Activated naive CD8-positive, alpha-beta T cell treated with anti-CD3 and anti-CD28 coated beads for 36 hours (primary cell): Measurements from ENCODE around the gene FHIT. TPM values are rescaled to one million over a fixed set of nuclear protein-coding genes. Genes with fewer than 3 reads are reported as not detected.
"Not testable (repeated sequence)": the region's sequence is repeated elsewhere in the genome, so short reads cannot be mapped to it uniquely, and the experiment has no call there.

Experiments used
- DNase-seq: peaks from one replicate; pipeline ENCODE4 v3.0.0; 2021
- H3K27ac Mint-ChIP-seq: one replicate; pipeline ENCODE4 v1.8.0; 2022; ENCODE audit warnings: mild to moderate bottlenecking, moderate library complexity, mixed read lengths
- H3K27me3 Mint-ChIP-seq: one replicate; pipeline ENCODE4 v1.8.0; 2022; ENCODE audit warnings: mild to moderate bottlenecking, mixed read lengths
- H3K36me3 Mint-ChIP-seq: one replicate; pipeline ENCODE4 v1.8.0; 2021; ENCODE audit warnings: mild to moderate bottlenecking, mixed read lengths
- H3K4me1 Mint-ChIP-seq: one replicate; pipeline ENCODE4 v1.8.0; 2021; ENCODE audit warnings: mixed read lengths
- H3K4me3 Mint-ChIP-seq: one replicate; pipeline ENCODE4 v1.8.0; 2022; ENCODE audit warnings: mild to moderate bottlenecking, moderate library complexity, mixed read lengths
- H3K9me3 Mint-ChIP-seq: one replicate; pipeline ENCODE4 v1.8.0; 2022; ENCODE audit warnings: mixed read lengths
- total RNA-seq, 2 experiments: library from RNA; stranded (reverse); gene quantifications; one replicate each; pipeline ENCODE4 v1.2.3, GENCODE V29; 2021

FHIT gene
- total RNA-seq, 2 experiments from 2014 or later, result 8.6 to 9.0 TPM

DNA sequence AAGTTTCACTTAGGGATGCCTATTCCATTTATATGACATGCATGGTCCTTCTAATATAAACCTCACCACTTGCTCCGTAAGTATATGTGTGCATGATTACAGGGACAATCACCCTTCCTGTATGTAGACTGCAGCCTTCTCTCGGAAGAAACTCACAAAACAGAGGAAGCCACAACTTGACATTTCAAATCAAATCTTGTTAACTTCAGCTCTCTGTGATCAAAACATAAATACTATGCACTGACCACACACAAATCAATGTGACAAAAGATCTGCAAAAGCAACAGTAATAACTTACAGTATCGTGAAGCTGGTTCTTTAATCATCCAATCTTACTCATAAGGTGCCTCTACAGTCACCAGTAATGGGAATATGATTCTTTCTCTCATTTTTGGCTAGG is 50.2 kb downstream of the FHIT start:
- peaks cover 4% of the 10 kb centered on the region for H3K4me1 Mint-ChIP-seq
- H3K27ac Mint-ChIP-seq, result no peak overlapping the region
- peaks cover 1% of the 10 kb centered on the region for H3K9me3 Mint-ChIP-seq
- H3K4me3 Mint-ChIP-seq, result no peak overlapping the region
- no peaks in the 10 kb centered on the region for H3K27me3 Mint-ChIP-seq
- DNase-seq, result no peak
- H3K36me3 Mint-ChIP-seq, result peaks cover 4% of the 10 kb centered on the region

DNA sequence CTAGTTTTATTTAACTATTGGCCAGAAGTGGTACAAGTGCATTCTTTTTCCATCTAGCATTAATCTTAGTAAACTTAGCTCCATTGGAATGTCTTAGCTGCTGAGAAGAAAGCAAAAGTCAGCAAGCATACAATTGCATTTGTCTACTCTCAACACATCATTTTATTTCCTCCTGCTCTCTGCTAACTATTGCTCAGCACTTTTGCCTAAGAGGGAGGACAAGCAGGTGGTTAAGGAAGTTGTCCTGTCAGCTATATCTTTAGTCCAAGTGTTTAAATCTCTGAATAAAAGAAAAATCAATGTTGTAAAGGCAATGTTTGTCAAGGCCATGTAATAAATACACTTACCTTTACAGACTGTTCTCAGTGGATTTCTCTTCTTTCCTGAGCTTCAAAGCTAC is 51.0 kb downstream of the FHIT start:
- Mint-ChIP-seq H3K27ac (no peak overlapping the region), H3K4me3 (no peak overlapping the region), H3K4me1 (peaks cover 5% of the 10 kb centered on the region), H3K9me3 (peaks cover 1% of the 10 kb centered on the region), H3K36me3 (peaks cover 5% of the 10 kb centered on the region), H3K27me3 (no peaks in the 10 kb centered on the region)
- no peak for DNase-seq

DNA sequence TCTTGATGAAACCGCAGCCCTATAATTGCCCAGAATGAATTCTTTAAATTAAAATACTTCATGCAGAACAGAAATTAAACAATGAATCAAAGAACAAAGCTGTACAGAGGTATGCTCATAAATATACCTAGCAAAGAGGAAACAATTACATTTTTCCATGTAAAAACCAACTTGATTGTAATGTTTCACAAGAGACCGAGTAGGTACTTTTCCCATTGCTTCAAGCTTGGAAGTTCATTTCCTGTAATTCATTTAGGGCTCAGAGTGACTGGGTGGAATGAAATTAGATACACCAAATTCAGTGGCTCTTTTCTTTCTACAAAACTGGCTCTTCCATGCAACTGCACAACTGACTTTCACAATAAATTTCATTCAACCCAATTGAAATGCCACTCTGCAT is 51.4 kb downstream of the FHIT start:
- Mint-ChIP-seq H3K9me3 (peaks cover 1% of the 10 kb centered on the region), H3K4me3 (no peak overlapping the region), H3K4me1 (peaks cover 9% of the 10 kb centered on the region), H3K36me3 (peaks cover 6% of the 10 kb centered on the region), H3K27me3 (no peaks in the 10 kb centered on the region), H3K27ac (no peak overlapping the region)
- DNase-seq, result no peak

DNA sequence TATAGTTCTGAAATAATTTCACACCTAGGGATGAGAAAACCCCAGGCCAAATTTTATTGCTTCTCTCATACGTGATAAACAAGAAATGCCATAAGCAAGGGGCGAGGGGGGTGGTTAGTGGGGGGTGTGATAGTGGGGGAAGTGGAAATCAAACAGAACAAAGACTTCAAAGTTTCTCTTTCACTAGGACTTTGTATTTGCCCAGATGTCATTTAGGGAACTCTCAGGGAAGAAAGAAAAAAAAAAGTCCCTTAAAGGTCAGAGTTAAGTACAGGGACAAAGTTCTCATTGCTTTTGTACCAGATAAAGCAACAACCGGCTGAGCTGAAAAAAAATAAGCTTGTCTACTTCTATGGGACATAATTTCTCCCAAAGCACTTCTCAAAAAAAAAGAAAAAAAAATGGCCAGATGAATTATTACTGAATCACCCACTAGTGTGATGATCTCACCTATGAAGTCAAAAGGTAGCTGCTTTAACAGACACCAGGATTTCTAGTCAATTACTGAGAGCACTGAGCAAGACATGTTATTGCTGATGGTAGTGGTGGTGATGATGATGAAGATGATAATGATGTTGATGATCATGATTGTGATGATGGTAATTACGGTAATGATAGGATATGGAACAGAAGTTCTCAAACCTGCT is 56.2 kb downstream of the FHIT start:
- H3K36me3 Mint-ChIP-seq, result peaks cover 11% of the 10 kb centered on the region
- no peak for DNase-seq
- no peak overlapping the region for H3K27ac Mint-ChIP-seq
- peaks cover 5% of the 10 kb centered on the region for H3K4me1 Mint-ChIP-seq
- no peaks in the 10 kb centered on the region for H3K27me3 Mint-ChIP-seq
- H3K4me3 Mint-ChIP-seq, result no peak overlapping the region
- H3K9me3 Mint-ChIP-seq, result no peaks in the 10 kb centered on the region

DNA sequence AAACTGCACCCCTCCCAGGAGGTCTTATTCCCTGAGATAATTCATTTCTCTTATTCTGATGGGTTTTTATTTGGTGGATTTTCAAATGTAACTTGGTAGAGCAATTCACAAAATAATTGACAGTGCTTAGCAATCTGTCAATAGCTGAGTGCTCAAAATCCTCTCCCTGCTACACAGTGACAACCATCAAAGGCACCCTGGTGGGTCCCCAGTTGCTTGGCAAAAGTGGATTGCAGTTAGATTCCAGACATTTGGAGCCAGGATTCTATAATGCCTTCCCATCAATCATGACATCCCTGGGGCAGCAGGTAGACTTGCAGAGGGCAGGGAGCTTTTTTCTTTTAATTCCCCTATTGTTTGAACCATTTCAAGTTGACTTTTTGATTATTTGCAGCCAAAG is 59.0 kb downstream of the FHIT start:
- H3K4me3 Mint-ChIP-seq, result no peak overlapping the region
- H3K27ac Mint-ChIP-seq, result no peak overlapping the region
- no peak for DNase-seq
- peaks cover 2% of the 10 kb centered on the region for H3K9me3 Mint-ChIP-seq
- H3K27me3 Mint-ChIP-seq, result no peaks in the 10 kb centered on the region
- peaks cover 5% of the 10 kb centered on the region for H3K4me1 Mint-ChIP-seq
- peaks cover 12% of the 10 kb centered on the region for H3K36me3 Mint-ChIP-seq

DNA sequence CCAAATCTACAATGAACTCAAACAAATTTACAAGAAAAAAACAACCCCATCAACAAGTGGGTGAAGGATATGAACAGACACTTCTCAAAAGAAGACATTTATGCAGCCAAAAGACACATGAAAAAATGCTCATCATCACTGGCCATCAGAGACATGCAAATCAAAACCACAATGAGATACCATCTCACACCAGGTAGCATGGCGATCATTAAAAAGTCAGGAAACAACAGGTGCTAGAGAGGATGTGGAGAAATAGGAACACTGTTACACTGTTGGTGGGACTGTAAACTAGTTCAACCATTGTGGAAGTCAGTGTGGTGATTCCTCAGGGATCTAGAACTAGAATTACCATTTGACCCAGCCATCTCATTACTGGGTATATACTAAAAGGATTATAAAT is 61.0 kb downstream of the FHIT start:
- not testable (repeated sequence) for DNase-seq, H3K4me1 Mint-ChIP-seq, H3K9me3 Mint-ChIP-seq, H3K4me3 Mint-ChIP-seq, H3K27me3 Mint-ChIP-seq, H3K27ac Mint-ChIP-seq
- peaks cover 10% of the 10 kb centered on the region for H3K36me3 Mint-ChIP-seq

DNA sequence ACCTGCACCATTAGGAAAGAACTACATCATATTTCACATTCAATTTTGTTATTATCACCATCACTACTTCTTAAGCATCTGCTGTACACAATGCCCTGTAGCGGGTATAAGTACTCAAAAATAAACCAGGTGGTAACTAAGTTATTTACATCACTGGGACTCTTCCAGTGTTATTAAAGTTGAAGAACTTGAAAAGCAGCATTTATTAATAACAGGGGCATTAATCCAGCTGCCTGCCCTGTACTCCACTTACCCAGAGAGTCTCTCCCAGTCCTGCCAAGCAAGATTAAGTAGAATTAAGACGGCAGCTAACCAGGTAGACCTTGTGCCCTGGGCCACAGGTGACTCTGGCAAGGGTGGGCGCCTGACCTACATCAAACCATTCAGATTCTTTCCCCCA is 65.2 kb downstream of the FHIT start:
- no peak overlapping the region for H3K4me3 Mint-ChIP-seq
- H3K9me3 Mint-ChIP-seq, result peaks cover 2% of the 10 kb centered on the region
- no peak for DNase-seq
- peaks cover 5% of the 10 kb centered on the region for H3K36me3 Mint-ChIP-seq
- H3K27ac Mint-ChIP-seq, result no peak overlapping the region
- peaks cover 22% of the 10 kb centered on the region for H3K4me1 Mint-ChIP-seq
- no peaks in the 10 kb centered on the region for H3K27me3 Mint-ChIP-seq

DNA sequence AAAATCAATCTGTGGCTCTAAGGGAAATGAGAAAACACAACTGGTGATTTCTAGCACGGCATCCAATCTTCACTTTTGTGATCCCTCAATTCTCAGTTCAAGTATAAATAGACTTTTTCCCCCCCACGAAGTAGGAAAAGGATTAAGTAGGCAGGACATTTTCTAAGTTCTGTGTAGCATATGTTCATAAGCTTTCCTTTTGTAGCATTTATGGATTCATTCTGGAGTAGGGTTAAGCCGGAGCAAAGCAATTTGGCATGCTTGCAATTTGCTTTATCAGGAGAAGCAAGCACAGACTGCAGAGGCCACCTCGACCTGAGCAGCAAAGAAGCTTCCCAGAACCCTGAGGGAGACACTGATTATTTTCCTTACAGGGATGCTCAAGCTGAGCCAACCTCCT is 66.3 kb downstream of the FHIT start:
- H3K27ac Mint-ChIP-seq, result no peak overlapping the region

DNA sequence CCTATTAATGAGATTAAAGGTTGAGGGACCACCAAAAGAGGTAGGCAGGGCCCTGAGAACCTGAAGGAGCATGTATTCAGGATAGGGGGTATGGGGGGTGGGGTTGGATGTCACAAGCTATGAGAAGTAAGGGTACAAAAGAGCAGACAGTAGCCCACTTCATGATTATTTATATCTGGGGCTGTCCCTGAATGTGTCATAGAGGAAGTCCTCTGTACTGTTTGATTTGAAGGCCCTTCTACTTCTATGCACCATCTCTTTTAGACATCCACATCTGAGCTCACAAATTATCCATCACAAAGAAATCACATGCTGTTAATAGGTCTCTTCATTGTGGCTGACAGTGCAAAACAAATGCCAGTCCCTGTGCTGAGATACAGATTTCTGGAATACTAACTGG is 68.6 kb downstream of the FHIT start:
- Mint-ChIP-seq H3K4me1 (peaks cover 30% of the 10 kb centered on the region), H3K36me3 (peaks cover 5% of the 10 kb centered on the region), H3K27ac (no peak overlapping the region), H3K27me3 (no peaks in the 10 kb centered on the region), H3K9me3 (peaks cover 4% of the 10 kb centered on the region), H3K4me3 (no peak overlapping the region)
- DNase-seq, result no peak

More for the DNA sequence above, 66.3 kb downstream of the FHIT start:
- no peak for DNase-seq
- peaks cover 3% of the 10 kb centered on the region for H3K9me3 Mint-ChIP-seq
- peaks cover 28% of the 10 kb centered on the region for H3K4me1 Mint-ChIP-seq
- no peaks in the 10 kb centered on the region for H3K27me3 Mint-ChIP-seq
- H3K36me3 Mint-ChIP-seq, result peaks cover 6% of the 10 kb centered on the region
- H3K4me3 Mint-ChIP-seq, result no peak overlapping the region

DNA sequence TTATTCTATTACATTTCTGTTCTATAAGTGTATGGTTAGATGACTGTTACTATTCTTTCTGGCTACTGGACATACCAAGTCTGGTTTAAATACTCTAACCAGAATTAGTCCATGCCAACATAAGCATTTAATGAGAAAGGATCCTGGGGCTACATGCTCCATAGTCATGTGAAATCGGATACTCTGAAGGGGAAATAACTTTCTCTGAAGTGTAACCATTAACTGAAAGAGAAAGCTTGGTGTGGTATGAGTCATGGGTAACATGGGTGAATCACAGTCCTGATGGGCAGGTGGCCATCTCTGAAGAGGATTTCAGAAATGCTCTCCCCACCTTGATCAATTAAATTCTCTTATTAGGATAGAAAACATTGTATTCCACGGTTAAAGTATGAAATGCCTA is 69.4 kb downstream of the FHIT start:
- Mint-ChIP-seq H3K27ac (no peak overlapping the region), H3K9me3 (peaks cover 4% of the 10 kb centered on the region), H3K4me3 (no peak overlapping the region), H3K4me1 (peaks cover 30% of the 10 kb centered on the region), H3K27me3 (no peaks in the 10 kb centered on the region), H3K36me3 (peaks cover 6% of the 10 kb centered on the region)
- DNase-seq, result peak; percentile 10

DNA sequence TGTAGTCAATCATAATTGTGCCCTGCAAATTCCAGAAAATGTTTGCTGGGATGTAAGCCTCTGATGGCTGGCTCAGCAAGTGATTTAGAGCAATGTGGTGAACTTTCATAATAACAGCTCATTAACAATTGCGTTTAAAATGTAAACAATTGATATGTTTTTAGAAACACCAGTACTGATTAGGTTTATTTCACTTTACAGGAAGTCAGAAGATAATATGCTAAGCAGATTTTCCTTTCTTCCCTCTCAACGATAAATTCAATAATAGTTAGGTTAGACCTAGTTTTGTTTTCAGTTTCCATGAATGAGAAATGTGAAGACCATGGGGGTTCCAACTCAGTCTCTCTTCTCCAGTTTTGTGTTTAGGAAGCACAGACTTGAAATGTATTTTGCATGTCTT is 71.0 kb downstream of the FHIT start:
- no peak for DNase-seq
- Mint-ChIP-seq H3K4me3 (no peak overlapping the region), H3K36me3 (peaks cover 7% of the 10 kb centered on the region), H3K27me3 (no peaks in the 10 kb centered on the region), H3K9me3 (peaks cover 4% of the 10 kb centered on the region), H3K4me1 (peaks cover 29% of the 10 kb centered on the region), H3K27ac (no peak overlapping the region)

DNA sequence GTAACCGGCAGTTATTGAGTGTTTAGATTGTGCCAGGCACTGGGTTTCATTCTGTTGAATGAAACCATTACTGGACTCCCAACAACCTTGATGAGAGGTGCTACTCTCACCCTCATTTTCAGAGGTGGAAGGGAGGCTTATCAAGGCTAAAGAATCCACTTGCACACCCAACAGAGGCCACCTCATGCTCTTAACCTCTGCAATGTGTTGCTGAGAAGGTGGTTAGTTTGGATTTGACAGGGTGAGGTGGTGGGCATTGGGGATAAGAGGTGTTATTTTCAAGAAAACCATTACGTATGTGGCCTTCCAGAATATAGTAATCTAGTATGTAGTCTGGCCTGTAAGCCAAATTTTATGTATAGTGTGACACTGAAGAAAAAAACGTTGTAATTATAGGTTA is 73.1 kb downstream of the FHIT start:
- Mint-ChIP-seq H3K4me1 (peaks cover 29% of the 10 kb centered on the region), H3K36me3 (peaks cover 10% of the 10 kb centered on the region), H3K27ac (no peak overlapping the region)

DNA sequence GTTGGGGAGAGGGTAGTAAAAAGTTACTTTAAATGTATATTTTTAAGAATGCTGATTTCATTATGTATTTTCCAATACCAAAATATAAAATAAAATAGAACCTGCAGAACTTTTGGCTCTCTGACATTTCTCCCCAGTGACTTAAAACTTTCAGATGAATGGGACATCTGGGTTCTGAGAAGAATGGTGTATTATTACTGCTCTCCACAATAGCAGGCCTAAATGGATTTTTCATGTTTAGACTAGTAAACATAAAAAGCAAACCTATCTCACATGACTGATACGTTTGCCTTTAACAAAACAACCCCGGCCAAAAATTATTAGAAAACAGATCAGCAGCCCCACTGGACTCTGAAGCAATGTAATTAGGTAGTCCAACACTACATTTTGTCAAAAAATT is 73.8 kb downstream of the FHIT start:
- Mint-ChIP-seq H3K27me3 (no peaks in the 10 kb centered on the region), H3K4me1 (peaks cover 24% of the 10 kb centered on the region), H3K36me3 (peaks cover 10% of the 10 kb centered on the region), H3K4me3 (no peak overlapping the region), H3K27ac (no peak overlapping the region), H3K9me3 (peaks cover 4% of the 10 kb centered on the region)
- no peak for DNase-seq

More for the DNA sequence above, 73.1 kb downstream of the FHIT start:
- no peak for DNase-seq
- peaks cover 4% of the 10 kb centered on the region for H3K9me3 Mint-ChIP-seq
- H3K27me3 Mint-ChIP-seq, result no peaks in the 10 kb centered on the region
- no peak overlapping the region for H3K4me3 Mint-ChIP-seq

DNA sequence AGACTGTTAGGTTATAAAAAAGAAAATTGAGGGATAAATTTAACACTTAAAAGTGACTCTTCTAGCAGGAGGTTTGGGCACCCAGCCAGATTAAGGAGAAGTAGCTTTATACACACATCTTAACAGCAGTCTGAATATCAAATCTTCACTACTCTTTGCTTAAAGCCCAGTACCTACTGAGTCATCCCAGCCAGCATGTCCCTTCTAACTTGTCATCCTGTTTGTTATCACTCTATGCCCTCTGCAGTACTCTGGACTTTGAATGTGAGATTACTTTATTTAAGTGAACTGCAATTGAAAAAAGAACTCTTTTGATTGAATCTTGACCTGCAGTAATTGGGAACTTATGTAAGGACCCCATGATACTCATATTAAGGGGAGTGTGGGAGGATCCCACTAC is 77.6 kb downstream of the FHIT start:
- no peak overlapping the region for H3K27ac Mint-ChIP-seq
- H3K4me1 Mint-ChIP-seq, result peaks cover 5% of the 10 kb centered on the region
- no peaks in the 10 kb centered on the region for H3K9me3 Mint-ChIP-seq
- no peak for DNase-seq
- H3K27me3 Mint-ChIP-seq, result no peaks in the 10 kb centered on the region
- no peak overlapping the region for H3K4me3 Mint-ChIP-seq
- H3K36me3 Mint-ChIP-seq, result peaks cover 5% of the 10 kb centered on the region

DNA sequence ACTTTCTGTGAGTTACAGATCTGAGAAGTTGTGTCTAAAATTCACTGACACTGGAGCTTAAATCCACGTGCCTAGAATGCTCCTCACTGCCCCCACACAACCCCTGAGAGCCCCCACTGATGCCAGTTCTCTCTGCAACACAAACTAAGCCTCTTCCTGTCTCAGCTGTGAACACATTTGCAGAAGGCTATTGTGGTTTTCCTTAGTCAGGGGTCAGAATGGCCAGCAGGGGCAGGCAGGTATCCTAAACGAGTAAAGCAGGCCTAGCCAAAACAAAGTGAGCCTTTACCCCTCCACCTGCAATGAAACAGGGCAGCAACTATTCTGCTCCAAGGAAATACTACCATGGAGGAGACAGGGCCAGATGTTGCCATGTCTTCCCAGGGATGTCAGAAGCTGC is 78.6 kb downstream of the FHIT start:
- Mint-ChIP-seq H3K4me1 (peaks cover 5% of the 10 kb centered on the region), H3K27me3 (no peaks in the 10 kb centered on the region), H3K4me3 (no peak overlapping the region), H3K36me3 (peaks cover 5% of the 10 kb centered on the region), H3K27ac (no peak overlapping the region), H3K9me3 (no peaks in the 10 kb centered on the region)
- DNase-seq, result no peak

DNA sequence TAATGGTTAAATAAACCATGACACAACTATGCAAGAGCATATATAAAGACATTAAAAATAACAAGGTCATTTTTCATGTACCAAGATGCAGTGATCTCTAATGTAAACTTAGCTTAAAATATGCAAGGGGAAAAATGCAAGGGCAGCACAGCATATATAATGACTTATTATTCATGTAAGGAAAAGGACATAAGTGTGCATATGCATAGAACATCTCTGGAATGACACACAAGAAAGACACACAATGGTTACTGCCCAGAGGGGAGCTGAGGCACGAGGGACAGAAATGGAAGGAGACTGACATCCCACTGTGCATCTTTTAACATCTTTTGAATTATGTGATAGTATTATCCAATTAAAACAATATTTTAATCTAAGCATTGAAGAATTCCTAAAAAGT is 79.0 kb downstream of the FHIT start:
- Mint-ChIP-seq H3K27ac (no peak overlapping the region), H3K9me3 (no peaks in the 10 kb centered on the region), H3K27me3 (no peaks in the 10 kb centered on the region), H3K36me3 (peaks cover 5% of the 10 kb centered on the region), H3K4me3 (no peak overlapping the region), H3K4me1 (peaks cover 5% of the 10 kb centered on the region)
- DNase-seq, result no peak
